Parathyroid adenoma (tissue), 2 donors: Measurements from ENCODE around the gene FNDC11.
"Not testable (repeated sequence)": the region's sequence is repeated elsewhere in the genome, so short reads cannot be mapped to it uniquely, and the experiment has no call there.

Experiments
- H2AFZ ChIP-seq: fragments of 300-600 bp; sonication (generic); one replicate; pipeline ENCODE4 v1.7.0; 2017; ENCODE audit warnings: antibody characterized with exemption, mild to moderate bottlenecking
- H3K27ac ChIP-seq: fragments of 300-600 bp; sonication (generic); one replicate; pipeline ENCODE4 v1.7.0; 2017
- H3K27me3 ChIP-seq: fragments of 300-600 bp; sonication (generic); one replicate; pipeline ENCODE4 v1.7.0; 2017; ENCODE audit warnings: low read length; ENCODE audit not compliant: control insufficient read depth, insufficient read depth
- H3K36me3 ChIP-seq: fragments of 300-600 bp; sonication (generic); one replicate; pipeline ENCODE4 v1.7.0; 2017; ENCODE audit warnings: low read length; ENCODE audit not compliant: control insufficient read depth, insufficient read depth
- H3K4me1 ChIP-seq: fragments of 300-600 bp; sonication (generic); one replicate; pipeline ENCODE4 v1.7.0; 2017; ENCODE audit warnings: control low read depth
- H3K4me2 ChIP-seq: fragments of 300-600 bp; sonication (generic); one replicate; pipeline ENCODE4 v1.7.0; 2017; ENCODE audit warnings: low read length
- H3K4me3 ChIP-seq: fragments of 300-600 bp; sonication (generic); one replicate; pipeline ENCODE4 v1.7.0; 2017; ENCODE audit warnings: low read depth, low read length
- H3K79me2 ChIP-seq: fragments of 300-600 bp; sonication (generic); one replicate; pipeline ENCODE4 v1.7.0; 2017; ENCODE audit warnings: control low read depth
- H3K9ac ChIP-seq: fragments of 300-600 bp; sonication (generic); one replicate; pipeline ENCODE4 v1.7.0; 2017; ENCODE audit warnings: mild to moderate bottlenecking
- H3K9me3 ChIP-seq: fragments of 300-600 bp; sonication (generic); one replicate; pipeline ENCODE4 v1.7.0; 2017; ENCODE audit warnings: low read length; ENCODE audit not compliant: control insufficient read depth
- CTCF ChIP-seq: fragments of 300-600 bp; sonication (generic); IDR thresholded peaks from one replicate; pipeline ENCODE4 v1.7.0; 2017; ENCODE audit warnings: antibody characterized with exemption, mild to moderate bottlenecking
- donor health status: primary hyperparathyroidism.

FNDC11 gene

GRCh38 chr20:63556873-63557478 is 3.0 kb downstream of the FNDC11 start:
- Histone ChIP-seq H3K4me3 (no peak overlapping the region), H3K27me3 (no peaks in the 10 kb centered on the region), H3K79me2 (no peaks in the 10 kb centered on the region), H3K27ac (no peak overlapping the region), H3K9me3 (no peaks in the 10 kb centered on the region), H3K4me1 (peaks cover 4% of the 10 kb centered on the region), H3K9ac (no peak overlapping the region), H3K4me2 (no peak overlapping the region), H3K36me3 (no peaks in the 10 kb centered on the region), H2AFZ (no peak overlapping the region)
- no peak for TF ChIP-seq CTCF

- H3K27ac ChIP-seq: no peak overlapping the region
- H3K4me1 ChIP-seq: peaks cover 4% of the 10 kb centered on the region
- no peaks in the 10 kb centered on the region for H3K79me2 ChIP-seq
- H3K9me3 ChIP-seq: no peaks in the 10 kb centered on the region
- no peak overlapping the region for H3K4me3 ChIP-seq
- no peak overlapping the region for H3K4me2 ChIP-seq
- no peaks in the 10 kb centered on the region for H3K27me3 ChIP-seq
- no peak overlapping the region for H3K9ac ChIP-seq
- TF ChIP-seq CTCF: no peak
- no peaks in the 10 kb centered on the region for H3K36me3 ChIP-seq
- H2AFZ ChIP-seq: no peak overlapping the region
These were observed 3.5 kb downstream of the FNDC11 start for GRCh38 chr20:63557481-63557891.

- Histone ChIP-seq H3K79me2 (no peaks in the 10 kb centered on the region), H3K4me1 (no peaks in the 10 kb centered on the region), H3K4me2 (no peak overlapping the region), H2AFZ (no peak overlapping the region), H3K9me3 (no peaks in the 10 kb centered on the region), H3K4me3 (no peak overlapping the region), H3K27me3 (no peaks in the 10 kb centered on the region), H3K36me3 (no peaks in the 10 kb centered on the region), H3K27ac (no peak overlapping the region), H3K9ac (no peak overlapping the region)
- TF ChIP-seq CTCF: no peak
These were observed 5.0 kb downstream of the FNDC11 start for GRCh38 chr20:63558804-63559484.

GRCh38 chr20:63559485-63560332 is 5.8 kb downstream of the FNDC11 start:
- H3K9ac ChIP-seq, H3K27ac ChIP-seq, H2AFZ ChIP-seq, H3K4me2 ChIP-seq, H3K27me3 ChIP-seq, H3K4me1 ChIP-seq, H3K9me3 ChIP-seq, H3K4me3 ChIP-seq, H3K79me2 ChIP-seq, H3K36me3 ChIP-seq: not testable (repeated sequence)

GRCh38 chr20:63560333-63560805 is 6.4 kb downstream of the FNDC11 start:
- Histone ChIP-seq H3K9ac (no peak overlapping the region), H3K27me3 (no peaks in the 10 kb centered on the region), H3K79me2 (no peaks in the 10 kb centered on the region), H3K36me3 (no peaks in the 10 kb centered on the region), H3K4me2 (no peak overlapping the region), H3K9me3 (no peaks in the 10 kb centered on the region), H3K4me3 (no peak overlapping the region), H2AFZ (no peak overlapping the region), H3K4me1 (no peaks in the 10 kb centered on the region), H3K27ac (no peak overlapping the region)
- TF ChIP-seq CTCF: no peak
